Stomach smooth muscle (tissue), 2 donors: ENCODE data around the gene CERS5.

Source experiments
- H3K27ac ChIP-seq: one replicate; pipeline ENCODE4 v1.7.0; 2013; ENCODE audit warnings: mild to moderate bottlenecking, low read length, inconsistent platforms
- H3K27me3 ChIP-seq, 2 donors: one replicate each; pipeline ENCODE4 v1.7.0; 2013; ENCODE audit warnings: low read length in 2 of 2; ENCODE audit not compliant: insufficient read depth in 2 of 2, control insufficient read depth in 1 of 2
- H3K36me3 ChIP-seq, 2 donors: one replicate each; pipeline ENCODE4 v1.7.0; 2013; ENCODE audit warnings: low read length in 2 of 2; ENCODE audit not compliant: control insufficient read depth in 2 of 2, insufficient read depth in 2 of 2
- H3K4me1 ChIP-seq: one replicate; pipeline ENCODE4 v1.7.0; 2013; ENCODE audit warnings: low read length; ENCODE audit not compliant: control insufficient read depth, insufficient read depth
- H3K4me3 ChIP-seq, 2 donors: one replicate each; pipeline ENCODE4 v1.7.0; 2013; ENCODE audit warnings: low read length in 2 of 2
- H3K9ac ChIP-seq, 2 donors: one replicate each; pipeline ENCODE4 v1.7.0; 2013; ENCODE audit warnings: low read length in 2 of 2, mild to moderate bottlenecking in 1 of 2
- H3K9me3 ChIP-seq, 2 donors: one replicate each; pipeline ENCODE4 v1.7.0; 2013; ENCODE audit warnings: low read length in 2 of 2; ENCODE audit not compliant: control insufficient read depth in 2 of 2
- donor health status: healthy.
- donor health status: Pancreatic carcinoma.

The CERS5 gene, protein sequence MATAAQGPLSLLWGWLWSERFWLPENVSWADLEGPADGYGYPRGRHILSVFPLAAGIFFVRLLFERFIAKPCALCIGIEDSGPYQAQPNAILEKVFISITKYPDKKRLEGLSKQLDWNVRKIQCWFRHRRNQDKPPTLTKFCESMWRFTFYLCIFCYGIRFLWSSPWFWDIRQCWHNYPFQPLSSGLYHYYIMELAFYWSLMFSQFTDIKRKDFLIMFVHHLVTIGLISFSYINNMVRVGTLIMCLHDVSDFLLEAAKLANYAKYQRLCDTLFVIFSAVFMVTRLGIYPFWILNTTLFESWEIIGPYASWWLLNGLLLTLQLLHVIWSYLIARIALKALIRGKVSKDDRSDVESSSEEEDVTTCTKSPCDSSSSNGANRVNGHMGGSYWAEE

DNA sequence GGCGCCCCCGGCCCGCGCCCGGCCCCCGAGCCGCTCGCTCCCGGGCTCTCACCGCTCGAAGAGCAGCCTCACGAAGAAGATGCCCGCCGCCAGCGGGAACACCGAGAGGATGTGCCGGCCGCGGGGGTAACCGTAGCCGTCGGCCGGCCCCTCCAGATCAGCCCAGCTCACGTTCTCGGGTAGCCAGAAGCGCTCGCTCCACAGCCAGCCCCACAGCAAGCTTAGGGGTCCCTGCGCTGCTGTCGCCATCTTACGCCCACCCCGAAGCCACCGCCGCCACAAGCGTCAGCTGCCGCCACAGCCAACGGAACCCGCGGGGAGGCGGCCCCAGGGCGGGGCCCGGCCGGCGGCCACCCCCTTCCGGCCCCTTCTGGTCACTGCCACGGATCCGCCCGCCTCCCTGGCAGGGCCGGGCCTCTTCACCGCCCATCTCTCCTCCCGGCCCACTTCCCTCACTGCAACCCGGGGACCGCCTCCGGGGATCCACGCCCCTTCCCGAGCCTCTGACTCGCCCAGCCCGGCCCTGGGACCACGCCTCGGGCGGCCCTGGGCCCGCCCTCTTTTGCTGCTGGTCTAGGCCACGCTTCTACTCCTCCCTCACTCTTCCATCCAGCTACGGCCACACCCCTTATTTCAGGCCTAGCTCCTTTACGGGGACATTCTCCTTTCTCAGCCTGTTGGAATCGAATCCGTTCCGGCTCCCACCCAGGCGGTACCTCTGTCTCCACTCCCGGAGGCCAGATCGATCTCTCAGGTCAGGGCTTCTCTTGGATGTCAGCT is at the start of gene CERS5:
Gene CERS5, minus strand, starts transcription at position 321 of the 780 bp plus-strand sequence. Its CDS starts 72 bp downstream, at position 249.
- H3K4me3 ChIP-seq, result peak within 1 kb of the TSS; percentile 85 to 88
- H3K27me3 ChIP-seq, result no peaks in the 10 kb centered on the region
- H3K9me3 ChIP-seq, result no peaks in the 10 kb centered on the region
- H3K4me1 ChIP-seq, result peaks cover 11% of the 10 kb centered on the region
- peak within 1 kb of the TSS; percentile 90 to 95 for H3K9ac ChIP-seq
- H3K36me3 ChIP-seq, result no peaks in the 10 kb centered on the region
- peak within 1 kb of the TSS; percentile 88 for H3K27ac ChIP-seq

DNA sequence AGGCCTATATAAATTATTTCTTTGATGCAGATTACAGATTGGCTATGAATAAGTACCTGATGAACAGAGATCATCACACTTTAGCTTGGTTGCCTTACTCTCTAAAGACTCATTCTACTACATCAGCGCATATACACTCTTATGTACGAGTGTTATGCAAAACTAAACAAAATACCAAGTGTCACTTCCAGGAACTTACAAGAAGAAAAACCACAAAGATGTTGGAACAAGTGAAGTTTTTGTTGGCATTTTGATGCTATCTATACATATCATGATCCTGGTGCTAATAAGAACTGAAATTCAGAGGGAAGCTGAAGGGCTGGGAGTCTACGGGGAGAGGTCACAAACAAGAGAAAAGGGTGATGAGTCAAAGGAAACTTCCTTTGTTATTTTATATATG is 47.9 kb upstream of the CERS5 start:
- Histone ChIP-seq H3K4me1 (no peaks in the 10 kb centered on the region), H3K27ac (no peak overlapping the region), H3K9ac (no peak overlapping the region), H3K36me3 (peaks cover 0 to 4% of the 10 kb centered on the region in 2 donors), H3K9me3 (no peaks in the 10 kb centered on the region), H3K27me3 (no peaks in the 10 kb centered on the region), H3K4me3 (no peak overlapping the region)

DNA sequence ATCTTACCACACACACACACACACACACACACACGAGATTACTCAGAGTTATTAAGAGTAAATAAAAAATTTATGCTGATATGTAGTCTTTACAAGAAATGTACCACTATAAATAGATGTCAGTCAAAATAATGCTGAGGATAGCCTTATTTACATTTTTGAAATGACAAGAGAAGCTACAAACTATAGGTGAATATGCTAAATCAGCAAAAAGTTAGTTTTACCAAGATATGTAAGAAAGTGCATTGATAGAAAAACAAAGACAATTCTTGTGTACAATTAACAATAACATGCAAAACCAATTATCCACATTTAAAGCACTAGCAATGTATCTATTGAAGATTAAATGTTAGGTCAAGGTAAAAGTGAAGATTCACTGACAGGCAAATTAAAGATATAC is 46.8 kb upstream of the CERS5 start:
- peaks cover 0 to 4% of the 10 kb centered on the region in 2 donors for H3K36me3 ChIP-seq
- no peak overlapping the region for H3K9ac ChIP-seq
- no peaks in the 10 kb centered on the region for H3K9me3 ChIP-seq
- H3K27me3 ChIP-seq, result no peaks in the 10 kb centered on the region
- H3K4me3 ChIP-seq, result no peak overlapping the region
- no peaks in the 10 kb centered on the region for H3K4me1 ChIP-seq
- H3K27ac ChIP-seq, result no peak overlapping the region

DNA sequence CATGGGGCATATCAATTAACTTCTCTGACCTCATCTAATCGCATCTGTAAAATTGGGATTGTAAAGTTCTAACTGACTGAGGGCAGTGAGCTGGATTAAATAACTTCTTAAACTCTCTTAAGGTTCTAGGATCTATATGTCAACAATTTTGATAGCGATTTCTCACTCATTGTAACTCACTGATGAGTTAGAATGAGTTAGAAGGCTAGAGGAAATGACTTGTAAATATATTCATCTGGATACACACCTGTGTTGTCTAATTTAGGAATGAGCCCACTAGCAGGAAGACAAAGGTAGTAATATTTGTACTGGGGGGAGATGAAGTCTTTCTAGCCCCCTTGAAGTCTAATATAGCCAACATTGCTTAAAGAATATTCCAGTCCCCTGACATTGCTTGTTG is 46.3 kb upstream of the CERS5 start:
- Histone ChIP-seq H3K4me1 (no peaks in the 10 kb centered on the region), H3K27me3 (no peaks in the 10 kb centered on the region), H3K36me3 (peaks cover 0 to 4% of the 10 kb centered on the region in 2 donors), H3K4me3 (no peak overlapping the region), H3K9me3 (no peaks in the 10 kb centered on the region), H3K27ac (no peak overlapping the region), H3K9ac (no peak overlapping the region)

DNA sequence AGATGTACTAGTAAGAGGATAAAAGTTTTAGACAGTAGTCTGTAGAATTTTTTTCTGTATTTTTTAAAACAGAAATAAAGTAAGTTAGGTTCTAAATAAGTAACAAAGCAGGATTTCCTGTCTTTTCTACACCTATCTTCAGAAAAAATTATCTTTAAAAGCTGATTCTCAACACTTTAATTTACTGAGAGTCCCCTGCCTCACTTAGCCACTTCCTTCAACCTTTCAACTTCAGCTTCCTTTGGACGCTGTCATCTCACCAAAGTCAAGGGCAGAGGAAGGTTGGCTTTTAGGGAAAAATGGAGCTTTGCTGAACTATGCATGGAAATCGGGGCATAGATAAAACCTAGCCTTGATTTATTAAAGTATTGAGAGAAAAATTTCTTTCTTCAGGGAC is 44.9 kb upstream of the CERS5 start:
- H3K4me1 ChIP-seq, result no peaks in the 10 kb centered on the region
- no peaks in the 10 kb centered on the region for H3K36me3 ChIP-seq
- no peak overlapping the region for H3K27ac ChIP-seq
- H3K27me3 ChIP-seq, result no peaks in the 10 kb centered on the region
- H3K4me3 ChIP-seq, result no peak overlapping the region
- no peak overlapping the region for H3K9ac ChIP-seq
- H3K9me3 ChIP-seq, result no peaks in the 10 kb centered on the region

DNA sequence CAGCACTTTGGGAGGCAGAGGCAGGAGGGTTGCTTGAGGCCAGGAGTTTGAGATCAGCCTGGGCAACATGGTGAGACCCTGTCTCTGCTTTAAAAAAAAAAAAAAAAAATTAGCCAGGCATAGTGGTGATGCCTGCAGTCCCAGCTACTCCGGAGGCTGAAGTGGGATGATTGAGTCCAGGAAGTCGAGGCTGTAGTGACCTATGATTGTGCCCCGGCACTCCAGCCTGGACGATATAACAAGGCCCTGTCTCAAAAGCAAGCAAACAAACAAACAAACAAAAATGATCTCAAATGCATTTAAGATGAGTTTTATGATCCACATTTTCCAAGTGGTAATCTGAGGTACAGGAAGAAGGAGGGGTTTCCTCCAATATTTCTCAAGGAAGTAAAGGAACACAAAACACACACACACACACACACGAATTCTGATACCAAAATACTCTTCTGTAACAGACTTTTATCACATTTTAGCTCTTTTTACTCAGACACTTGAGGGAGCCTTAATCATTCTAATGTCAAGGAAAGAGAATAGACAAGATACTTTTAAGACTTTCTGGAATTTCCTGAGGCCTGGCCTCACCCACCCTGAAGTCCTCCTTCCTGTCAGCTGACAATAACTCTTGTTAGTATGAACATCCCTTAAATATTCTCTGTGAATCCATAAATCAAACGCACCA is 44.4 kb upstream of the CERS5 start:
- Histone ChIP-seq H3K27ac (no peak overlapping the region), H3K36me3 (no peaks in the 10 kb centered on the region), H3K4me3 (no peak overlapping the region), H3K27me3 (no peaks in the 10 kb centered on the region), H3K4me1 (no peaks in the 10 kb centered on the region), H3K9me3 (no peaks in the 10 kb centered on the region), H3K9ac (no peak overlapping the region)

DNA sequence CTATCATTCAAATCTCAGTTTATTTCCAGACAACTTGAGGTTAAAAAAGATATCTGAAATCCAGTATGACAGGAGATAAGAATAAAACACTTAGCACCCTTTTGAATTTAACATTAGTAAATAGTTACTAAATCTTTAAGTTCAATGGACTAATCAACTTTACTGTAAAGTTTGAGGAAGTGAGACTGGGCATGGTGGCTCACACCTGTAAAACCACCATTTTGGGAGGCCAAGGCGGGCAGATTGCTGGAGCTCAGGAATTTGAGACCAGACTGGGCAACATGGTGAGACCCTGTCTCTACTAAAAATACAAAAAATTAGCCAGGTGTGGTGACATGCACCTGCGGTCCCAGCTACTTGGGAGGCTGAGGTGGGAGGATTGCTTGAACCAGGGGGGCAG is 40.3 kb upstream of the CERS5 start:
- Histone ChIP-seq H3K36me3 (peaks cover 10% of the 10 kb centered on the region in 2 donors), H3K4me3 (no peak overlapping the region), H3K9ac (no peak overlapping the region), H3K4me1 (no peaks in the 10 kb centered on the region), H3K27me3 (no peaks in the 10 kb centered on the region), H3K27ac (no peak overlapping the region), H3K9me3 (no peaks in the 10 kb centered on the region)

DNA sequence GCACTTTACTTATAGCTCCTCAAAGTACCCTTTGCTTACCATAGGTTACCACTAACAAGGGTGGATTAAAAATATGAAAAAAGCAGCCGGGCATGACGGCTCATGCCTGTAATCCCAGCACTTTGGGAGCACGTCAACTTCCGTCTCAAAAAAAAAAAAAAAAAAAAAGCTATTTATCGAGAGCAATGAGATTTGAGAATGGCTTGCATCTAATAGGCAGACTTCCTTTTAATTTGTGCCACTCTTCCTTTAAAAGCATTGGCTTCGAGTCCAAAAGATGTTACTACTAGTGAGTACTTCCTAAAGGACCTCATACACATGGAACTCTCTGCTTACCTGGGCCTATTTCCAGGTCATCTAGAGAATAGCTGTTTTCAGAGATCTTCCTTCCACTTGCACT is 38.5 kb upstream of the CERS5 start:
- Histone ChIP-seq H3K27ac (no peak overlapping the region), H3K4me3 (no peak overlapping the region)

DNA sequence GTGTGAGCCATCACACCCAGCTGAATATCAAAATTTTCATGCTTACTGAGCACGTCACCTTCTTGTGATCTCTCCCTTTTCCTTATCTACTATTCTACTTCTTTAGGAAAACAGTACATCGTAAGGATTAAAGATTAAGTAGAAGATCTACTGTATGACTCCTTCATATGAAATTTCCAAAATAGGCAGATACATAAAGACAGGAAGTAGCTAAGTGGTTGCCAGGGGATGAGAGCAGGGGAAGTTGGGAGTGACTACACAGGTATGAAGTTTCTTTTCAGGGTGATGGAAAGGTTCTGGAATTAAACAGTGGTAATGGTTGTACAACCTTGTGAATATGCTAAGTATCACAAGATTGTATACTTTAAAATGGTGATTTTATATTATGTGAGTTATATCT is 36.5 kb upstream of the CERS5 start:
- Histone ChIP-seq H3K4me3 (no peak overlapping the region), H3K27me3 (no peaks in the 10 kb centered on the region), H3K4me1 (no peaks in the 10 kb centered on the region), H3K9ac (no peak overlapping the region), H3K27ac (no peak overlapping the region), H3K9me3 (no peaks in the 10 kb centered on the region), H3K36me3 (peaks cover 25 to 31% of the 10 kb centered on the region in 2 donors)

More for the DNA sequence above, 38.5 kb upstream of the CERS5 start:
- Histone ChIP-seq H3K36me3 (peaks cover 19 to 23% of the 10 kb centered on the region in 2 donors), H3K27me3 (no peaks in the 10 kb centered on the region), H3K9me3 (no peaks in the 10 kb centered on the region), H3K9ac (no peak overlapping the region), H3K4me1 (no peaks in the 10 kb centered on the region)

DNA sequence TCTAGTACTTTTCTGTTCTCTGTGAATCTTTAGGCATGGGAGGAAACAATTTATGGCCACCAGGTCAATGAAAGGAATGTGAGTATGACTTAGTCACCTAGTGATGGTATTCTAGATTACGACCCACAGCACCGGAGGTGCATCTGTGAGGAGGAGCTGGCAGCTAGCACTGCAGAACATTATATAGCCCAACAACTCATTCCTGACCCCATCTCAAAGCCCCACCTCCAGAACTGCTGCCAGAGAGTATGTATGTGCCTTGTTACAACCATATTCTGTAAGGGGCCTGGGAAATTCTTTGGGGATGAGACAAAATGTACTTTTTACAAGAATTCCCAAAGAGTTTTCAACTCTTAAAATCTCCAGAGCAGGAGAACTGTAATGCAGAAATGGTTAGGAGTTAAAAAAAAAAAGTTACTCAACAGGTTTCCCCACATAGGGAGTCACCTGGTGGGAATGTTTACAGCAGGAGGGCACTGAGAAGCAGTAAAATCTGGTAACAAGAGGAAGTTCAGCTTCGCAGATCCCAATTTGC is 34.9 kb upstream of the CERS5 start:
- Histone ChIP-seq H3K4me3 (no peak overlapping the region), H3K27me3 (no peaks in the 10 kb centered on the region), H3K36me3 (peaks cover 27 to 31% of the 10 kb centered on the region in 2 donors), H3K9me3 (no peaks in the 10 kb centered on the region), H3K4me1 (no peaks in the 10 kb centered on the region), H3K9ac (no peak overlapping the region), H3K27ac (no peak overlapping the region)
